Left renal cortex interstitium (tissue), 4 donors: ENCODE measurements around the gene DYRK2. TPM values are rescaled to one million over a fixed set of nuclear protein-coding genes. Genes with fewer than 3 reads are reported as not detected.

Experiments
- DNase-seq, 4 donors: peaks; one replicate each; pipeline ENCODE4 v3.0.0-alpha.2; 2013; ENCODE audit warnings: low read depth in 4 of 4, low spot score in 2 of 4, missing footprints in 1 of 4
- polyA plus RNA-seq, 4 donors: library from polyadenylated mRNA; unstranded; fragments of 120-200 nt; gene quantifications; one replicate each; pipeline ENCODE4 v1.2.1, GENCODE V29; 2013; ENCODE audit not compliant: insufficient read length in 4 of 4

Gene DYRK2
- polyA plus RNA-seq, 4 donors = 25.0 to 30.6 (median 27.6) TPM

DNA sequence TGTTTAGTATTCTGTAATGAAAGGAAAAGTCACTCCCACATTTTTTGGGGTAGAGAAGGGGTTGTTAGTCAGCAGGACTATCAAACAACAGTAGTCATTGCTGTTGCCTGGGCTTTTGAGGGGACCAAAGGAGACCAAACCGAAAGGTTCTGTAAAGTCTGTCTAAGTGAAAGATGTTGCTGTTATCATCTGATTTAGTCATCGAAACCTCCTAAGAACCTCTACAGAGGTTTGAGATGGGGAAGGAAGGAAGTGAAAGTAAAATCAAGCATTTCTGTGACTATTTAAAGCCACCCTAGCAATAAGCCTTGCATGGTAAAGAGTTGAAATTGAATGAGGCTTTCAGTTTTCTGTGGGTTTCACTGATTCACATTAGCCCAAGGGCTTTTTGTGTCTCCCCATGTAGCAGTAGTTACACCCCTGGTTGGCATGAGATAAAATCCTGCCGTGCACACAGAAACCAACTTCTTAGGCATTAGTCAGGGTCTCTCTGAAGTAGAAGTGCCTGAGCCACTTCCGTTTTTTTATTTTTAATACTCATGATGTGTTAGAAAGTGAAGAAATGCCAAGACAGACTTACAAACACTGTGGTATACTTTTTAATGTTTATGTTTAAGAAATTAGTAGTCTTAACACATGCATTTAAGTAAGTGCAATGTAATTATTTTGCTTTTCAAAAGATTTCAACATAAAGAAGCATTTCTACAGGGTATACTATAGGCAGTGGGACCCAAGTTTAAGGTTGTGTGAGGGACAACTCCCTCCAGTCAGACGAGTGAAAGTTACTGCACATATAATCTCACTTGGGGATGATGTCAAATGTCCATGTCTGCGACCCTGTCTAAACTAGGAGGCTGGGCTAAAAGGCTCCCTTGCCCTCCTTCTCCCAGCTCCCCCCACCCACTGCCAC lies 50.4 kb downstream of the DYRK2 start:
- DNase-seq = no peak

DNA sequence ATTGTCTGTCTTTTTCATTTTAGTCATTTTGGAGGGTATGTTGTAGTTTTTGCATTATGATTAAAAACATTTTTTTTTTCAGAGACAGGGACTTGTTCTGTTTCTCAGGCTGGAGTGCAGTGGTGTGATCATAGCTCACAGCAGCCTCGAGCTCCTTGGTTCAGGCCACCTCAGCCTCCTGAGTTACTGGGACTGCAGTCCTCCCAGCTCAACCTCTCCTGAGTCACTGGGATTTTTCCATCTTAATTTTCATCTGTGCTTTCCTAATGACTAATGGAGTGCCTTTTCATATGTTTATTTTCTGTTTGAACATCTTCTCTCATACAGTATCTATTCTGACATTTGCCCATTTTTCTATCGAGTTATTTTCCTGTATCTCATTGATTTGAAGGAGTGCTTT lies 52.6 kb downstream of the DYRK2 start:
- DNase-seq = no peak

GRCh38 chr12:67702136-67702535 lies 53.6 kb downstream of the DYRK2 start:
- no peak for DNase-seq

DNA sequence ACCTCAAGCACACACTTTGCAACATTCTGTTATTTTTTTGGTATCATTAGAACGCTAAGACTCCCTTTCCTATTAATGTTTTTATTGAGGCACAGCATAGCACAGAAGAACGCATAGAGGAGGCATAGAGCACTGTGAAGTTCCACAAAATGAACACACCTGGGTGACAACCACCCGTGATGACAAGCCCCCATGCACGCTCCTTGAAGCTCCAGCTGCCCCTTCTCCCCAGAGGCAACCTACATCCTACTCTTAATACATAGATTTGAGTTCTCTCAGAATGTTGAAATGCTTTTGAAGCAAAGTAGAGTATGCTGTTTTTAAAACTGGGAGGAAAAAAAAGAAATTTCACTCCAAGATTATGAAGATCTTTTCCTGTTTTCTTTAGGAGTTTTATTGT lies 55.5 kb downstream of the DYRK2 start:
- no peak for DNase-seq

- peak; percentile 54 to 77 (median 64) for DNase-seq
Observed at GRCh38 chr12:67705394-67706370, 57.1 kb downstream of the DYRK2 start.

- no peak for DNase-seq
Observed at GRCh38 chr12:67709367-67709954, 60.9 kb downstream of the DYRK2 start.

- DNase-seq = no peak
Observed at GRCh38 chr12:67710582-67710981, 62.0 kb downstream of the DYRK2 start.

DNA sequence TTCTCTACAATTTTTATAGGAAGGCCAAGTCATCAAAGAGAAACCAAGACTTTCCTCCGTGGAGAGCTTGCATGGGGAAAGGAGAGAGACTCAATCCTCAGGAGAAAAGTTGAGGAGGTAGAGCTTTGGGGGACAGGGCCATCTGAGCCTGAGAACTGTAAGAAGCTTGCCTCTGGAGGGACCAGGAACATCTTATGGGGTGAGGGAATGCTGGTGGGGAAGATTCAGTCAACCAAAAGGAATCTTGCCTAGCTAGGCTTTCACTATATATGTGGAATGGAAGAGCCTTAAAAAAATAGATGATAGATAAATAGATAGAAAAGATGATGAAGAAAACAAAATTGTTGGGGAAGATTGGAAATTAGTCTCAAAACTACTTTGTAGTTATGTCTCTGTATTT lies 63.5 kb downstream of the DYRK2 start:
- no peak for DNase-seq

DNA sequence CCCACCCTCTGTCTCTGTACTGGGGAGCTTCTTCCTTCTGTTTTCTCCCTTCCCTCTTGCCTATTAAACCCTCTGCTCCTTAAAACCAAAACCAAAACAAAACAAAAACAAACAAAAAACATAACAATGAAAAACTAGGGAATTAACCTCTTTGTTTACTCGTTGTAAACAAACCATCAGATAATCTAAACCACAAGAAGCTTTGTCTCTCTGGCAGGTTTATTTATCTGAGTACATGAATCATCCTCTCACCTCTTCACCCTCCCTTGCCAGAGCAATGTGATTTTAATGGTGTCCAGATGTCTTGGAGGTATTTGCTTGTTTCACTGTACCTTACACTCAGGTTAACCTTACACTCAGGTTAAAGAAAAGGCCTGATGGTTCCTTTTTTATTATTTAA lies 66.1 kb downstream of the DYRK2 start:
- DNase-seq = no peak
